HG02840 (cell line): ENCODE results near the gene TNC.
"Not testable (repeated sequence)": the region's sequence is repeated elsewhere in the genome, so short reads cannot be mapped to it uniquely, and the experiment has no call there.

ENCODE experiments used
- ATAC-seq: cut with Tn5 transposase; IDR thresholded peaks from one replicate; pipeline ENCODE4 v1.9.1; 2021; ENCODE audit warnings: mild to moderate bottlenecking, moderate library complexity, moderate number of reproducible peaks; ENCODE audit not compliant: unreplicated experiment, low FRiP score

The TNC gene

DNA sequence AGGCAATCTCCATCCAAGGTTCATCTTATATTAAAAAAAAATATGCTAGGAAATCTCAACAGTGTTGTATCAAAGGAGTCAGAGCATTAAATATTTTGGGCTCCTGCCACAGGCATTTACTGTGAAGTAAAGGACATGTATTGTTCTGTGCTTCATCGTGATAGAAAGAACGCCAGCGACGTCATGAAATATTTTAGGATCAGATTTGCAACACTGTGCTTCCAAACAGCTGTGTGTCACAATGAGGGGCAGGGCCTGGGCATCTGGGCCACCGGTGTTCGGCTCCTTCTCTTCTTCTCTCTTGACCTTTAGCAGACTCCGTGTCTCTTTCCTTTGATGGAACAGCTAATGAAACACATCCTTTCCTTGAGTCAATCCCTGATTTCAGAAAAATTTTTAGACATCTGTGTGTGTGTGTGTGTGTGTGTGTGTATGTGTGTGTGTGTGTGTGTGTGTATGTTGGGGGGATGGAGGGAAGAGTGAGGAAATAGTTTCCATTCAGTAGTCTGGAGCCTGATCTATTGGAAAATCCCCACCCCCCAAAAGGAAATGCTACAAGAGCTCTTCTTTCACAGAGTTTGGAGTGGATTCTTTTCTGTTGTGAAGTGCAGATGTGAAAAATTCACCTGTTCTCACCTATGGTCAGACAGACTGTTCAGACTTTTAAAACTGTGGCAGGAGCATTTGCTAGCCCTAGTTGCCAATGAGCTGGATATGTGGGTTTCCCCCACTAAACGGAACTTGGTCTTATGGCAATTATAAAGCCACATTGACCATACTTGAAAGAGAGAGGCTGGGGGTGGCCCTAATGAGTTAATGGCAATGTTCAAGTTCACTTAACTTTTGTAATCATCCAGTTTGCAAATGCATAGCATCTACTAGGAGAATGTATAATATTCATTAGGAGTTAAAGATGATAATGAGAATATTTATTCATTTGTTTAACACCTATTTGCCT is 18.1 kb upstream of the TNC start:
- ATAC-seq: no peak

DNA sequence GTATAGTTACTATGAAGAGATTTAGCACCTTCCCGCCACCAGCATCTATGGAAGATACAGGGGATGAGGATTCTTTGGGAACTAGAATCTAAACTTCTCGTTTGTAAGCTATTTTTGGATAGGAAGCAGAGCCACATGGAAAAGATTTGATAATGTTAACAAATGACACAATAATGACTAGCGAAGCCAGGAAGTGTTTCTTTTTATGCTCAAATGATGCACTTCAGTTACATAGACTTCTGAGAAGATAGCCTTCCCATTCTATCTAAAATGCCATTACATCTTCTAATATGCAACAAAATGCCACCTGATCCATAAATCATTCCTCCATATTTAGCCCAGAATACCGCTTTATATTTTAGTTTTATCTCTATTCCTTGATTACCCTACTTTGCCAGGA is 17.0 kb upstream of the TNC start:
- ATAC-seq: no peak

DNA sequence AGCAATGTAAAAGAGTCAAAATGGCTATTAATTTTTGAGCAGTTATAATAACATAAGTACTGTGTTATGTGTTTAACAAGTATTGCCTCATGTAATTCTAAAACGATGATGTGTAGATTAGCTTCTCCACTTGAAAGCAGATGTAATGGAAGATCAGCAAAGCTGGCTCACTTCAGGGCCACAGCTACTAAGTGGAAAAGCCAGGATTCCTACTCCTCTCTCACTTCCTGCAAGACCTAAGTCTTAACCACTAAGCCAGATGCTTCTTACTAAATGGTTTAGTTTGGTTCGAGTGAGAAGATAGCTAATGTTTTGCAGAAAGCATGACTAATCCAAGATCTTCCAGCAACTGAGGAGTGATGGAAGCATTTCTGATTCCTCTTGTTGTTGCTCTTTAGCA is 15.7 kb upstream of the TNC start:
- ATAC-seq: no peak

DNA sequence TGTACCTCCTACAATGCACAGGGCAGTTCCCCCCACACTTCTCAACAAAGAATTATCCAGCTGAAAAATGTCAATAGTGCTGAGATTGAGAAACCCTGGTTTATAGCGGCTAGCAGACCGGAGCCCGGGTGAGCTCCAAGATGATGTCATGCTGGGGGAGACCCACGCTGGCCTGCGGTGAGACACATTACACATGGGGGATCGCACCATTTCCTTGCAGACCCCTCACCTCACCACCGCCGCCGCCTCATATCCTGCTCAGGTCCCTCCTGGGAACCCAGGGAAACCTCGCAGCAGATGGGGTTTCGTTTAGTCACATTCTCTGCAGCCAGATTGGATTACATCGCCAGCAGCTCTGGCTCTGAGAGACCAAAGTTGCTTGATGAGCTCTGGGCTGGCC is 14.7 kb upstream of the TNC start:
- no peak for ATAC-seq

DNA sequence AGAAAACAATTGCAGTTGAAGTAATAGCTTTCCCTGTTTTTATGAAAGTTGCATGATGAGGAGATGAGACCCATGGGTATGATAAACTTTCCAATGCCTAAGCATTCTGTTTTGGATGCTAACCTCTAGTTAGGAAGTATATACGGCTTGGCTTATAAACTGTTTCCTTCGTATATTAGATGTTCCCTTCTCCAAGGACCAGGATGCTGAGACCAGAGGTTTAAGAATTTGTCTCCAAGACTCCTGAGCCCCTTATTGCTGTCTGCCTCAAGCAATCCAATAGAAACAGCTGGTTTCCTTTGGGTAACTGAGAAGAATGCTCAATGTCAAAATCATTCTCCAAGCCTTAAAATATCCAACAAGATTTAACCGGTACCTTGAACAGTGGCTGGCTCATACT is 12.2 kb upstream of the TNC start:
- no peak for ATAC-seq

DNA sequence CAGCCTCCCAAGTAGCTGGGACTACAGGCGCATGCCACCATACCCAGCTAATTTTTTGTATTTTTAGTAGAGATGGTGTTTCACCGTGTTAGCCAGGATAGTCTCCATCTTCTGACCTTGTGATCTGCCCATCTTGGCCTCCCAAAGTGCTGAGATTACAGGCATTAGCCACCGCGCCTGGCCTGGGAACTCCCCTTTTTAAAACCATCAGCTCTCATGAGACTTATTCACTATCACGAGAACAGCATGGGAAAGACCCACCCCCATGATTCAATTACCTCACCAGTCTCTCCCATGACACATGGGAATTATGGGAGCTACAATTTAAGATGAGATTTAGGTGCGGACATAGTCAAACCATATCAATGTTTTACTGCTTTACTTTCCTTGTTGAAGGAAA is 10.8 kb upstream of the TNC start:
- not testable (repeated sequence) for ATAC-seq

DNA sequence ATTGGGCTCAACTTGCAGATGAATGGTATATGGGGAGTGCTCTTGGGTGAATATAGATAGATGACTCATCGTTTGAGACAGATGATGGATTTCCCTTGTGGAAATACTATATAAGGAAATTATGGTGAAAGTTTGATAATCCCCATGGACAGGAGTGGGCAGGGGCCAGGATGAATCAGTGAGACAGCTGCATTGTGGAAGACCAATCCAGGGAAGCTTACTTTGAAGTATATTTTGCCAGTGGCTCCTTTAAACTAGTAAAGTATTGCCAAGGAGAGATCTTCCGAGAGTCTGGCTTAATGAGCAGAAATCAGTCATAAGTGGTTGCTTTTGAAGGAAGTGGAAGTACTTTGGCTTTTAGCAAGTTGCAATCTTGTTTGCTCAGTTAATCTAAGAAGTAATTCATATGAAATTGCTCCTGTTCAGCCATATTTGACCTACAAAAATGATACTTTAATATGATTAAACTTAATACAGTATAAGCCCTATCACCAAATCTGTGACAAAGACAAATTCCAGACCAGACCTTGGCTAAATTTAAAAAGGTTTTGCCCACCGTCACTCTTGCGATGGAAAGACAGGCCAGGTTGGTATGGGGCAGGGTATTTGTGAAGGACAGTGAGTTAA is 9.3 kb upstream of the TNC start:
- no peak for ATAC-seq

DNA sequence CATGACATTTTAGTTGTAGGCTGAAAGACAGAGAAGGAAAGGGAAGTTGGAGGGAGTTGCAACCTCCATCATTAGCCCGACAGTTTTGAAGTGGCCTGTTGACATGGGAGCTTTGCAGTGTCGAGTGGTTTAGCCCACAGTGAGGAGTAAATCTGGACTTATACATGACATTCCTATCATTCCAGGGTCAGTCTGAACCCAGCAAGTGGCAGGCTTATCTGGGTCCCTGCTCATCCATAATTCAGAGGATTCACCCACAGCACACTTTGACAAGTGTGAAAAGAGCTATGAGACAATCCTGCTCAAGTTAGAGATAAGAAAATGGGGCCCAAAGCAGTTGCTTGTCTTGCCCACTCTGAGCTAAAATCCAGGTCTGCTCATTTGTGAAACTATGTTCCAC is 8.4 kb upstream of the TNC start:
- ATAC-seq: no peak

DNA sequence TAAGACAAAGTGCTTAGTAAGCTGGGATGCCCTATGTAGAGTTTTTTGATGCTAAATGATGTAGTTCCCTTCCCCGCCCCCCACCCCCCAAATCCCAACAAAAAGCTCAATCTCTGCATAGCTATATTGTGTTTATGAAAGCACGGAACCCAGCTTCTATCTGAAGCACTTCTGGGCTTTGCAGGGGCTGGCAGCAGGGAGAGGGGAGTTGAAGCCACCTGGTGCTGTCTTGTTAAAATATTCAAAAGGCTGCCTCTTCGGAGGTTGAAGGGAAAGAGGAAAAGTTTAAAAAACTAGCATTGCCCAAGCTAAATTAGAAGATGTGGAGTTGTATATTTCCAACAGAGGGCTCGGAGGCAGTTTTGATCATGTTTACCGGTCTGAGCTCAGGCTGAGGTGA is 5.0 kb upstream of the TNC start:
- ATAC-seq: no peak

DNA sequence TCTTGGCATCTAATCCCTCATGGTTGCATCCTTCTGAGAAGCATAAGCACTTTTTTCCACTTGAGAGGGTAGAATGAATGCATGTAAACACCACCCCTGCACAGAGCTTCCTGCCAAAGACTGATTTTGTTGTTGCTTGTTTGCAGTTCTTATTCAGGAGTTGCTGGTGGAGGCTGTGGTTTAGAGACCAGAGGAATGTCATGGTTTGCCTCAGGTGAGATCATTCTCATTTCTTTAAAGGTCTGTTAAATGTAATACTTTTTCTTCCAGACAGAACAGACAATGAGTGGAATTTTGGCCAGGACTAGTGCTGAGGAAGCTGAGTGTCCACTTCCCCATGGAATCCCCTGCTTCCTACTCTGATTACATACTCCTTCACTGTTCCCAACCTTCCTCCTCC is 3.2 kb upstream of the TNC start:
- no peak for ATAC-seq

DNA sequence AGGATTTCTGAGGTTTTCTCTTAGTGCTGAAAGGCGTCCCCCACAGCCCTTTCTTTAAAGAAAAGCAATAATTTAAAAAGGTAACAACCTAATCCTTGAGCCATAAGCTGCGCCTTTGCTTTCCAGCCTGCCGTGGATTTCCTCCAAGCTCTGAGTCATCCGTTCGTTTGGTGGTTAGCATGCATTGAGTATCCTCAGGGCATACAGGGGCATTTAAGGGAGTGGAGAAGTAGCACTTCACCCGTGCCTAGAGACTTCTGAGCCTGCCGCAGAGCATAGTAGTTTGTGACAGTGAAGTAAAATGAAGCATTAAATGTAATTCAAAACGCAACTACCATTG is 892 bp upstream of the TNC start:
- no peak for ATAC-seq

DNA sequence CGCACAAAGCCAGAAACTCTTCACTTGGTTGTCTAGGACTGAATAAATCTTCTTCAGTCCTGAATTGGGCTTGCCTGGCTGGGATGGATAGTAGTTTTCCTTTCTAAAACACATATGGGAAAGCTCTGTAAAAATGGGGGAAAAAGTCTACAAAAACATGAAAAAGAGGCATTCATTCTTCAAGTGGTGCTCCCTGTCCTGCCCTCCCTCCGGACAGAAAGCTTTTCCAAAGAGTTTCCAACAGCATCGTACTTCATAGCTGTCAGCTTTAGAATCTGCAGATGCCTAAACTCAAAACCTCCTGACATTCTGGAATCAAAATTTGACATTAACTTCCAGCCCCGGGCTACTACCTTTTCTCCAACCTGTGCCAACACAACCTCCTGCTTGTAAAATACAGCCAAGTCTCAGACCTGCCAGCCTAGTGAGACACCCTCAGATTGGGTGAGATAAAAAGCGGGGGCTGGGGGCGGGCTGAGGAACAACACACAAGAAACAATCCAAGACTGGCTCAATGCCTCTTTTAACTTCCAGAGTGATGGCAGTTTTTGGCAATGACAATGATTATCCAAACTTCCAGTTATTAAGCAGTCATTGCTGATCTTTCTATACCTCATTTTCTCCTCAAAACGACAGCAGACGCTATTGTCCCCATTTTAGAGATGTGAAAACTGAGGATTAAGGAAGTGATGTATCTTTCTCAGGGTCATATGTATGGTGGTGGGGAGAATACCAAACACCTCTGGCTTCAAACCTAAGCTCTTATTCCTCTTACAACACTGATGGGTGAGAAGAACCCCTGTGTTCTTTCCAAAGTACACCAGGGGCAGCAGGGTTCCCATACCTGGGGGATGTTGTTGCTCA is 1.3 kb downstream of the TNC start:
- no peak for ATAC-seq

DNA sequence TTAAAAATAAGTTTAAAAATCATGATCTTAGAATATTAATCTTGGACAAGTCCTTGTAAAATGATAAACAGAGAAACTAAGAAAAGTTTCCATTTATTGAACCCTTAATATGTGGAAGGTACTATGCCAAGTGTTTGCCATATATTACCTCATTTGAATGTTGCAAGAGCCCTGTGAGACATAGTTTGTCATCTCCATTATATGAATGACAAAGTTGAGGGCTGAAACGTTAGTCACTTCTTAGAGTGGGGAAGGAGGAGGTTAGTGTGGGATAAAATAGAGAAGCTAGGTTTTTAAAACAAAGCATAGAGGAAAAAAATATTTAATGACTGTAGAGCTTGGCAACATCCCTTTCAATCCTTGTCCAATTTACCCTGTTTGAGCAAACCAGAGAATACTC is 2.0 kb downstream of the TNC start:
- no peak for ATAC-seq

DNA sequence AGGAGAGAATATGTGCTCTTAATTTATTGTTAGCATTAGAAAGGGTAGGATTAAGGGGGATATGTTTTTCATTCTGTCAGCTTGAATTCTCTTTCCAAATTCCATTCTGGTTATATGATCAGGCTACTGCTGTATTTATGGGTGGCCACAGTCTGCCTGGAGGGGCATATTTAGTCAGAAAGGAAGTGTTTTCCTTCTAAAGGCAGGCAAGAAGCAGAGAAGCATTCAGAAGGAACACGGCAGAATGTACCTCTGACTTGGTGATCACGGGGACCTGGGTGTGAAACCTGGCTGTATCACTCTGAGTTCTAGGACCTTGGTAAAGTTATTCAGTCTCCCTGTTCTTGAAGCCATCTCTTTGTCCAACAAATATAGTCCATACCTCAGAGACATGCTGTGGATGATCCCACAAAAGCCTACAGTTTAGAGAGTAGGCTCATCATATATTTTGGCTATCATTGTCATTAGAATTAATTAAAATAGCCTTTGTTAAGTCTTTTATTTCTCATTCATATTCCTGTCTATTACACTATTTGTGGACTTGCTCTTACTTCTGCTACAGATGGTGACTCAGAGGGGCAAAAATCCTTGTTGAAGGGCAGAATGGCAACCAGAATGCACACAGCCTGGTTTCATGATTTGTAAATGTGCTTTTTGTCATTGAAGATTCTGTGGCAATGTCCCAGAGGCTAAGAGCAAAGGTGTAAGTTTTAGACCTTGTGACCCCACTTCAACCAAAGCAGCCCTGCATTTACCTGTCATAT is 2.7 kb downstream of the TNC start:
- ATAC-seq: no peak

DNA sequence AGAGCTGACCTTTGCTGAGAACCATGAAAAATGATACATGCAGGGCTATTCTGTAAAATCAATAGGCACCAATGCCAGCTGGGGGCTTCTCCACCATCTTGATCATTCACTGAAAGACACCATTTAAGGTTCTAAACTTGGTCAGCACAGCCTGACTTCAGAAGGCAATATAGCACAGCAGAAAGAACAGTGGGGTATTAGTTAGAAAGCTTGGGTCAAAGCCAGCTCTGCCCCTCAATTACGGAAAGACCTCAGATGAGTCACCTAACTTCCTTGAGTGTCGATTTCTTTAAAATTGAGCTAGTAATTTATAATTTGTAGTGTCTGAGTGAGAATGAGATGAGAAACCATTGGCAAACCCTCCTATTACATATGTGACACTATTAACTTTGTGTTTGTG is 3.4 kb downstream of the TNC start:
- no peak for ATAC-seq

DNA sequence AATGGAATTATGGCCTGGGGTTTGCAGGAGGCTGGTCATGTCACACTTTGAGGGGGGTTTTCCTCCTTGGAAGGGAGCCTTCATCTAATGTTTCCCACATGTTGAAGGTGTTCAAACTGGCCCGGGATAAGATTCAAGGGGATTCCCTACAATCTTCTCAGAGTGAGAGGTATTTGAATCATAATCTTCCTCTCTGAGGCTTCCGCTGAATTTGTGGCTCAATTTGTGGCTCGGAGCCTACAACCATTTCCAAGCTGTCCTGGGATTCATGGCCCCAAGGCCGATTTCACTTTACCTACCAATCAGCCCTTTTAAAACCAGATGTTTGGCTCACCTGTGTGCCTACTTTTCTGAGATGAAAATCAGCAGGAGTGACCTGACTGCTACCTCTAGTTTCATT is 3.9 kb downstream of the TNC start:
- no peak for ATAC-seq

DNA sequence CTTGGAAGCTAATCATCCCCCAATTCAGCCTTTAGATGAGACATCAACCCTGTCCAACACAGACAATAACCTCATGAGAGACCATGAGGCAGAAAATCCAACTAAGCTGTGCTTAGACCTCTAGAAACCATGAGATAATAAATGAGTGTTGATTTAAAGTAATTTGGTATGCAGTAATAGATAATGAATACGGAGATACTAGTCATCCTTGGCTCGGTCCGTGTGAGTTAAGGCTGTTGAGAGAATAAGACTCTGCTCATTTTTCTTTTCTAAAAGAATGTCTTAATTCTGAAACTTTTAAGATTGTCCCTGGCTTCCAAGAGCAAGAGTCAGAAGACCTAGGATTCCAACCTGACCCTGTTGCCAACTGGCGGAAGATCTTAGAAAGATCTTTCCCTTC is 6.1 kb downstream of the TNC start:
- ATAC-seq: no peak

DNA sequence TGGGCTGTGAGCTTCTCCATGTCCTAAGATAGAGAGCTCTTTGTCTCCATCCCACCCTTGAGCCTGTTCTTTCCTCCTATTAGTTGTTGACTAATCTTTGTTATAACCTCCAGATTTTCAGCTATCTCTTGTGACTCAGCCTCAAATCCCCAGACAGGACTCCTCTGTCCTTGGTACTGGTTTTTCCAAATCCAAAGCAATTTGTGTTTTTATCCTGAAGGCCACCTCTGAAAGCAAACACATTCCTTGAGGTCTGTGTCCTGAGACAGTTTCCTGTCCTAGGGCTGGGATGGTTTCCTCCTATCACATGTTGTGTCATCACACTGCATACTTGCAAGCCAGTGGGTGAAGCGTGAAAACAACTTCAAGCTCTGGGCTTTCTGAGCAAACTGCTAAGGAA is 8.5 kb downstream of the TNC start:
- no peak for ATAC-seq

DNA sequence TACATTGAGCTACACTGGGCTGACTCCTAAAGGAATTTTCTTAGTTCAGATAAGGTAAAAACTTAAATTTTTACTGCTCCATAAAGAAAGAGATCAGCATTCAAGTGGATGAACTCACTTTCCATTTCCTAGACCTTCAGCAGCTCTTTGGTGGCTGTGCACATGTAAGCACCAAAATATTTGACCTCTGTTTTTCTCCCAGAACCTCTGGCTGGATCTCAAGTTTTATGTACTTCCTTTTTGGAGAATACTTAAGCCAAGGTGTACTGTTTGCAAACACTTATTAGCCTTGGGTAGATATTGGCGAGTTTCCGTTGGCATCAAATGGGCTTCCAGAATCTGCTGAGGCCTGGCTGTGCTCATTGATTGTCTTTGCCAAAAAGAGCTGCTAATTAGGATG is 10.3 kb downstream of the TNC start:
- no peak for ATAC-seq

DNA sequence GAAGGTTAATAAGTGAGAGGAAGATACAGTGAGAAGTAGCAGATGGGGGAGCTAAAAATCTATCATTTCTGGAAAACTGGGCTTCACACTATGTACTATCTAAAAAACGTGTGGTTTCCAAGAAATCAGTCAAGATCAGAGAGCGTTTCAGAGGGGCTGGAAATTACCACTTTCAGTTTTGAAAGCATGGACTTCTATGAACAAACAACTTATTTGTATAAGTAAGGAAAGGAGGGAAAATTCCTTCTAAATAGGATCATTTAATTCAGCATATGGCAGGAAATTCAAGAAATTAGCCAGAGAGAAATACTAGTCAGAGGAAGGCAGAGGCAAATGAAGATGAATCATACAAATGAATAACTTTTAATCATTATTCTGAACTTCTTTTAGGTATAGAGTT is 11.3 kb downstream of the TNC start:
- ATAC-seq: no peak

DNA sequence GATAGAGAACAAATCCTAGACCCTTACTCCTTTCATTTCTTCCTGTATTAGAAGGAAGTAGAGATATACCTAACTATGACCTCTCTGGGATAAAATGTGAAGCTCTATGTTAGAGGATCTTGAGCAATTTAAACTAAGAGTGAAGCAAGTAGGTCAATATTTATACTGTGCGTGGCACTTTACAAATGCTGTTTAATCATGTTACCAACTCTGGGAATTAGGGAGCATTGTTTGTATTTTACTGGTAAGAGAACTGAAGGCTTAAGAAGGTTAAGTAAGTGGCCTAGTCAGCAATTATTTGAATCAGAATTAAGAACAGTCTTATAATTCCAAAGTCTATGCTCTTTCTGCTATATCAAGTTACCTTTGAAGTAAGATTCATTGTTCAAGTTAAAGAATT is 12.0 kb downstream of the TNC start:
- ATAC-seq: no peak
